VCaP (cell line): ENCODE measurements around the gene PLCB2.

Experiments used
- H3K27ac ChIP-seq: fragments of 450-650 bp; 2 replicates; pipeline ENCODE4 v1.5.1; 2017
- TF ChIP-seq, protein P1 (sequence below): fragments of 450-650 bp; conservative IDR thresholded peaks from 2 replicates; pipeline ENCODE4 v1.5.1; 2017; ENCODE audit warnings: mild to moderate bottlenecking, moderate library complexity

PLCB2 gene

DNA sequence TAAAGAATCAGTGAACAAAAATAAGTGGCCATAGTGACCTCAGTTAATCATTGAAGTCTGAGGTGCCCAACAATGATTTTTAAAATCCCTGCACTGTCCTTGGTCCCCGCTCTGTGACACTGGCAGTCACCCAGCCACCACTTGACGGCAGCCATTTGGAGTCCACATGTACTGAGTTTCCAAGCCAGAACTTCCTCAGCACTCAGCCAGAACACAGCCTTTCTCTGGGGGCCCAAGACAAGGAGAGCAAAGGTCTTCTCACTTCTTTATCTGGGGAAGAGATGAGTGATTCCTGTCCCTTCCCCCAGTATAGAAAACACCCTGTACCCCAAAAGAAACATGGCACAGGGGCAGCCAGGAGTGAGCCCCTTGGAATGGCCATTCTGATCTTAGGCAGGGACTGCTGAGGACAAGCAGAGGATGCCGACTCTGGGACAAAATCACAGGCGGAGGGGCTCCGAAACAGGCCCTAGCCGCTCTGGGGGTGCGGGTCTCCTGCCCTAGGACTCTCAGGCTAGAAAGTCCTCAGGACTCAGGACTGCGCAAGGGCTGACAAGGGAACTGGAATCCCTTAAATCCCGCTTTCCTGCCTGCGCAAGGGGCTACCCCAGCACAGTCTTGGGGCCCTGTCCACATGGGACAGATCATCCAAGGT is 56.1 kb downstream of the PLCB2 start:
- no peak overlapping the region for H3K27ac ChIP-seq
- TF ChIP-seq, protein P1, sequence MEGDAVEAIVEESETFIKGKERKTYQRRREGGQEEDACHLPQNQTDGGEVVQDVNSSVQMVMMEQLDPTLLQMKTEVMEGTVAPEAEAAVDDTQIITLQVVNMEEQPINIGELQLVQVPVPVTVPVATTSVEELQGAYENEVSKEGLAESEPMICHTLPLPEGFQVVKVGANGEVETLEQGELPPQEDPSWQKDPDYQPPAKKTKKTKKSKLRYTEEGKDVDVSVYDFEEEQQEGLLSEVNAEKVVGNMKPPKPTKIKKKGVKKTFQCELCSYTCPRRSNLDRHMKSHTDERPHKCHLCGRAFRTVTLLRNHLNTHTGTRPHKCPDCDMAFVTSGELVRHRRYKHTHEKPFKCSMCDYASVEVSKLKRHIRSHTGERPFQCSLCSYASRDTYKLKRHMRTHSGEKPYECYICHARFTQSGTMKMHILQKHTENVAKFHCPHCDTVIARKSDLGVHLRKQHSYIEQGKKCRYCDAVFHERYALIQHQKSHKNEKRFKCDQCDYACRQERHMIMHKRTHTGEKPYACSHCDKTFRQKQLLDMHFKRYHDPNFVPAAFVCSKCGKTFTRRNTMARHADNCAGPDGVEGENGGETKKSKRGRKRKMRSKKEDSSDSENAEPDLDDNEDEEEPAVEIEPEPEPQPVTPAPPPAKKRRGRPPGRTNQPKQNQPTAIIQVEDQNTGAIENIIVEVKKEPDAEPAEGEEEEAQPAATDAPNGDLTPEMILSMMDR, result no peak

DNA sequence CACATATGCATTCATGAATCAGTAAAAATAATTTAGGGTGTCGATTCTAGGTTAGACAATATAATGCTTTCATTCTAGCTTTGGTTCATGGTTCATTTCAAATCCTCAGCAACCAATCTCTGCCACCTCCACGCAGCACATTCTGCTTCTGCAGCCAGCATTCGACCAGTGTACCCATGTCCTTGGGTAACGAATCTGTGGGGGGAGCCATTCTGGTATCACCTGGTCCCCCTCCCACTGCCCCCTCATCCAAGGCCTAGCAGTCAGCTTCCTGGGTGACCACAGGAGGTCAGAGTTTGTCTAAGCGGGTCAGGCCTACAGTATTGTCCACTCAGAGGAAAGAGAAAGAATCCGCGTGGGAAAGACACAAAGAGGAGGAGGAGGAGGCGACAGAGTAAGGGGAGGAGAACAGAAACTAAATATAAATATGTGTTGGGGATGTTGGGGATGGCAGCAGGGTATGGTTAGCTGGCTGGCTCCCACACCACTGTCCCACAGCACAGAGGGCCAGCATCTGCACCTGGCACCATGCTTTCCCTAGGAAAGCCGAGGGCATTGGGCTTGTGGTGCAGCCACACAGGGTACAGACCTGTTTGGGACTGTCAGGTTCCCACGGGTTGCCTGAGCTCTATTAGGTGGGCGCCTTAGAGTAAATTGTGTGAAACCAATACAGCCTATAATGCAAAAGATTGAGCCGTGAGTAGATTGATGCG is 56.8 kb downstream of the PLCB2 start:
- H3K27ac ChIP-seq, result peak overlapping the region; percentile 82
- TF ChIP-seq, protein P1, result no peak

DNA sequence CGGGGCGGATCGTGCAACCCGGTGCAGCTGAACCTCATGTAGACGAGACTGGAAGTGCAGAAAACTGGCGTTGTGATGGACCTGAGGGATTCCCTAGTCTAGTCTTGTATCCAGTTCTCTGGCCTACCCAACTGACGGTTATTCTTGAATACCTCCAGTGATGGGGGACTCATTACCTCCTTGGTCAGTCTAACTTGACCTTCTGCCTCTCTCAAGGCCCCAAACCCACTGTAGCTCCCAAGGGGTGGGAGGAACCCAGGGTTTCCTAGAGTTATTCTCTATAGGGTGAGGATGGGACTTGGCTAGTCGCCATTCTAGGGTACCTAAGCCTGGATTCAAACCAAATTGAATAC is 57.5 kb downstream of the PLCB2 start:
- peak overlapping the region; percentile 82 for H3K27ac ChIP-seq
- TF ChIP-seq, protein P1, result no peak

DNA sequence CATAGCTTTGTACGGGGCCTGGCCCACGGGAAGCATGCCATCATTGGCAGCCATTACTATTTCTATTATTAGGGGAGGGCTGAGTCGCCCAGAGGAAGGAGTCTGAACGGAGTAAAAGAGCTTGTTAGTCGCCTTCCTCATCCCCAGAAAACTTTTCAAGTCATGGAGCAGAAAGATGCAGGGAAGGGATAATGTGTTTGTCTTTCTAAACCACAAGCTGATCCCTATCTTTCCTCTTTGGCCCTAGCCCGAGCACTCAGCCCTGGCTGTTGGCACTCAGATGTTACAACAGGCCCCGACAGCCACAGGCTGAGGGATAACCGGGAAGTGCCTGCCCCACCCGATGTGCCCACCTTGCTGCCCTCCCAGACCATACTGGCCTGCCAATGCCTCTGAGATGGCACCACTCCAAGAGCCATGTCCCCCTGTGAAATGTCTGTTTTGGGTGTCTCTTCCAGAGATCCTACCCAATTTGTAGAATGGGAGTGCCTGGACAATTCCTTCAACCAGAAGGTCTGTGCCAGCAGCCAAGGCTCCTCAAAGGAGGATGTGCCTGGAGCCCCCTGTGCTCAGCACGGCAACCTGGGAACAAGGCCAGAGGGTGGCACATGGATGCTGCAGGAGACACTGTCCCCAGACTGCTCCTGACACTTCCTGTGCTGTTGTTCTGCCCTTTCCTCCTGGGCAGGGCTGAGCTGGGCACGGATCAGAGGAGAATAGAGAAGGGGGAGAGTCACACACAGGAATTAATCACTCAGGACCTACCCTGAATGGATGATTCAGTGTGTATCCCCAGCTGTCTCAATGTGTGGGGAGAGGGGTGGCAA is 58.0 kb downstream of the PLCB2 start:
- H3K27ac ChIP-seq, result peak overlapping the region; percentile 82
- TF ChIP-seq, protein P1, result no peak

DNA sequence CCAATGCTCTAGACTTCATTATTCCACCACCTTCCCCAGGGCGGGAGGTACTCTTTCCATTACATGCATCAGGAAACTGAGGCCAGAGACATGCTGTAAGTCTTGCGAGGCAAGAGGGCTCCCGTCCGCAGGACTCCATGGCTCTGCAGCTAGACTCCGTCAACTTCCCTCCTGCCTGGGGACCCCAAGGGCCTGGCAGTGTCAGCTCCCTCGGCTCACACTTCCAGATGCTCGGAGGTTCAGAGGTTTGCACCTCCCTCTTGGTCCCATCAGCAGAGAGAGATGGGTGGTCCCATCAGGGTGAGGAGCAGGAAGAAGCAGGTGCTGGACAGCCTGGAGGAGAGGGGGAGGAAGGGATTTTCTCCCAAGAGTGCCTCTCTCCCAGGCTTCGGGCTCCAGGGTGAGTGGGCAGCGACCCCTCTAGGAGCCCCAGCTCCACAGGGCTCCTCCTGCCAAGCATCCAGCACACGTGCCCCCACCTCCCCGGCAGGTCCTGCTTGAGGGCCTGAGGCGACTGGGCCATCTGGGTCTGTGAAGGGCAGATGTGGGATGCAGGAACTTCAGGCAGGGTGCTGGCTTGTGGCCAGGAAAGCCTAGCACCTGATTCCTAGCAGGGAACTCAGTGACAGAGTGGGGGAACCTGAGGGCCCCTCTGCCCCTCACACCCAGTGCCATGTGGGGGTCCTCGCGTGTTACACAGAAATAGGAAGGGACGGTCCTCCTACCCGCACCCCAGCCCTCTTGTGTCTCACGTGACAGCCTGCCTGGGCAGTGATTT is 59.5 kb downstream of the PLCB2 start:
- peak overlapping the region; percentile 82 for H3K27ac ChIP-seq
- TF ChIP-seq, protein P1, result no peak

DNA sequence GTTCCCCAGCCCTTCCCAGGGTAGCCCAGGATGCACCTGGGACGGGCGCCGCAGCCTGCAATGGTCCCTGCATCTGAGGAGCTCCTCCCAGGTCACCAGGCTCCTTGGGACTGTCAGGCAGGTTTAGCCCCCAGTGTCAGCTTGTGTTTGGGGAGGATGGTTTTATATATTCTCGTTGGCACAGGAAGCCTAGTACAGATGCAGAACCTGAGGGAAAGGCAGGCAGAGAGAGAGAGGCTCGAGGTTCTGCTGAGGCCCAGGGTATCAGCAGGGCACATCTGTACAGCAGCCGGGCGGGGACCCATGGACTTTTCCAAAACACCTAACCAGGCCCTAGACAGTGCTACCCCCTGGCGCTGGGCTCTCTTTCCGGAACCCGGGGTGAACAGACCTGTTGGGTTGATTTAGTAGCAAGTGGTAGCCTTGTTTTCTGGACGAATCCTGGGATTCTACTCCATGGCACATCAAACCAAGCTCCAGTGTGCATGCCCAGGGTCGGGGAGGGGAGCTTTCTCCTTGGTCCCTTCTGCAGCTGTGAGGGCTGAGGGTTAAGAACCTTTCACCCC is 60.2 kb downstream of the PLCB2 start:
- TF ChIP-seq, protein P1, result no peak
- no peak overlapping the region; the same call in 1 of the 2 replicates for H3K27ac ChIP-seq
